OCI-LY1 (cell line): ENCODE results near the gene SUPT4H1.

Experiments used
- CTCF ChIP-seq: fragments of 200-600 bp; sonication (generic), shearing (Covaris generic); IDR thresholded peaks from 2 replicates; pipeline ENCODE4 v1.5.1; 2017; ENCODE audit warnings: mild to moderate bottlenecking, antibody characterized with exemption, low read length, moderate library complexity, mixed read lengths
- EZH2 ChIP-seq: fragments of 200-600 bp; sonication (generic), shearing (Covaris generic); IDR thresholded peaks from 2 replicates; pipeline ENCODE4 v1.8.0; 2017; ENCODE audit warnings: borderline replicate concordance, mixed run types, mild to moderate bottlenecking, antibody characterized with exemption, low read length, moderate library complexity, mixed read lengths

GRCh38 chr17:58399974-58400373, 48.0 kb upstream of the SUPT4H1 start:
- TF ChIP-seq CTCF (no peak), EZH2 (no peak)
